H1 (cell line): Measurements from ENCODE around the gene CHD8. TPM values are rescaled to one million over a fixed set of nuclear protein-coding genes. Genes with fewer than 3 reads are reported as not detected.

Source experiments
- polyA plus RNA-seq, 7 experiments: library from polyadenylated mRNA; depleted of rRNA in 3 of 7; stranded (reverse) in 5 of 7; unstranded in 2 of 7; fragments of >200 nt in 5 of 7; fragments of 200-250 nt in 2 of 7; gene quantifications; 1 replicate in 5 of 7; 2 replicates in 1 of 7; 4 replicates in 1 of 7; pipeline versions ENCODE4 v1.2.1 to v1.2.3, GENCODE V29; 2011 to 2013; ENCODE audit warnings: missing spikeins in 2 of 7, mixed read lengths in 2 of 7
- total RNA-seq: library from RNA; stranded (reverse); fragmentation: NEBNext Ultra II Directional; extraction: Animal tissue kit (Norgen Biotek cat#: 25700); gene quantifications from 2 replicates; pipeline ENCODE4 v1.2.1, GENCODE V29; 2021
- TF ChIP-seq, protein P1 (sequence below): IDR thresholded peaks from 2 replicates; pipeline ENCODE4 v1.6.1; 2011; ENCODE audit warnings: low read length, improper control_type of control experiment

Gene CHD8
- total and polyA plus RNA-seq, 2 of the 8 experiments (the other 6 are each of a cell fraction or from before 2014, with no cell fraction given) = 88.3 to 140 TPM

DNA sequence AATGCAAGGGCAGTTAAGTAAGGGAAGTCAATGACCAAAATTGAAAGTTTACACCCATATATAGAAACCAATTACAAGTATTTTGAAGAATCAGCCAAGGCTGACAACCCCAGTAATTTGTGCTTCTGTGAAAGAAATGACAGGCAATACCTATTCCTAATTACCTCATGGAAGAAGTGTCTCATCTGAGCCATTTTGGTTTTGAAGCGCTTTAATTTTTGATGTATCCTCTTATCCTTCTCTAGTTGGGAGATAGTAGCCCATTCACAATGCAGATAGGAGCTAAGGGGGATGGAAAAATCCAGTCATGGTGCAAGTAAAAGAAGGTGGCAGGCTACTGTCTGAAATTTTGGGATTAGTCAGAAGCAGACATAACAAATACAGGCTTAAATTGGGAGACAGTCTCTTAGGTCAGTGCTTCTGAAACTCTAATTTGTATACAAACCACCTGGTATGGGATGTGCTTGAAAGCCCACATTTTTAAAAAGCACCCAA is 41.7 kb downstream of the CHD8 start (continued):
- TF ChIP-seq, protein P1, sequence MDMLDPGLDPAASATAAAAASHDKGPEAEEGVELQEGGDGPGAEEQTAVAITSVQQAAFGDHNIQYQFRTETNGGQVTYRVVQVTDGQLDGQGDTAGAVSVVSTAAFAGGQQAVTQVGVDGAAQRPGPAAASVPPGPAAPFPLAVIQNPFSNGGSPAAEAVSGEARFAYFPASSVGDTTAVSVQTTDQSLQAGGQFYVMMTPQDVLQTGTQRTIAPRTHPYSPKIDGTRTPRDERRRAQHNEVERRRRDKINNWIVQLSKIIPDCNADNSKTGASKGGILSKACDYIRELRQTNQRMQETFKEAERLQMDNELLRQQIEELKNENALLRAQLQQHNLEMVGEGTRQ = no peak
